Effector memory CD4-positive, alpha-beta T cell (primary cell): ENCODE measurements around the gene ARAP1.

Experiments used
- DNase-seq, 3 donors: peaks; one replicate each; pipeline ENCODE4 v3.0.0-alpha.2; 2020
- H3K27ac ChIP-seq: 2 replicates; pipeline ENCODE4 v1.7.0; 2013; ENCODE audit warnings: mild to moderate bottlenecking, low read length, moderate library complexity; ENCODE audit not compliant: insufficient read depth, poor library complexity, severe bottlenecking
- H3K27me3 ChIP-seq: replicated peaks from 2 replicates; pipeline ENCODE4 v1.7.0; 2013; ENCODE audit warnings: mild to moderate bottlenecking, low read length; ENCODE audit not compliant: insufficient read depth, control insufficient read depth, poor library complexity, severe bottlenecking
- H3K36me3 ChIP-seq: 2 replicates; pipeline ENCODE4 v1.7.0; 2013; ENCODE audit warnings: mild to moderate bottlenecking, low read length, moderate library complexity; ENCODE audit not compliant: control insufficient read depth, insufficient read depth
- H3K4me1 ChIP-seq: 2 replicates; pipeline ENCODE4 v1.7.0; 2013; ENCODE audit warnings: low read length, mild to moderate bottlenecking; ENCODE audit not compliant: control insufficient read depth, insufficient read depth, poor library complexity, severe bottlenecking
- H3K4me3 ChIP-seq: 2 replicates; pipeline ENCODE4 v1.7.0; 2013; ENCODE audit warnings: low read length, low read depth, mild to moderate bottlenecking; ENCODE audit not compliant: insufficient read depth, poor library complexity, severe bottlenecking
- H3K9me3 ChIP-seq: 2 replicates; pipeline ENCODE4 v1.7.0; 2013; ENCODE audit warnings: mild to moderate bottlenecking, low read length, moderate library complexity; ENCODE audit not compliant: control insufficient read depth

Gene ARAP1

DNA sequence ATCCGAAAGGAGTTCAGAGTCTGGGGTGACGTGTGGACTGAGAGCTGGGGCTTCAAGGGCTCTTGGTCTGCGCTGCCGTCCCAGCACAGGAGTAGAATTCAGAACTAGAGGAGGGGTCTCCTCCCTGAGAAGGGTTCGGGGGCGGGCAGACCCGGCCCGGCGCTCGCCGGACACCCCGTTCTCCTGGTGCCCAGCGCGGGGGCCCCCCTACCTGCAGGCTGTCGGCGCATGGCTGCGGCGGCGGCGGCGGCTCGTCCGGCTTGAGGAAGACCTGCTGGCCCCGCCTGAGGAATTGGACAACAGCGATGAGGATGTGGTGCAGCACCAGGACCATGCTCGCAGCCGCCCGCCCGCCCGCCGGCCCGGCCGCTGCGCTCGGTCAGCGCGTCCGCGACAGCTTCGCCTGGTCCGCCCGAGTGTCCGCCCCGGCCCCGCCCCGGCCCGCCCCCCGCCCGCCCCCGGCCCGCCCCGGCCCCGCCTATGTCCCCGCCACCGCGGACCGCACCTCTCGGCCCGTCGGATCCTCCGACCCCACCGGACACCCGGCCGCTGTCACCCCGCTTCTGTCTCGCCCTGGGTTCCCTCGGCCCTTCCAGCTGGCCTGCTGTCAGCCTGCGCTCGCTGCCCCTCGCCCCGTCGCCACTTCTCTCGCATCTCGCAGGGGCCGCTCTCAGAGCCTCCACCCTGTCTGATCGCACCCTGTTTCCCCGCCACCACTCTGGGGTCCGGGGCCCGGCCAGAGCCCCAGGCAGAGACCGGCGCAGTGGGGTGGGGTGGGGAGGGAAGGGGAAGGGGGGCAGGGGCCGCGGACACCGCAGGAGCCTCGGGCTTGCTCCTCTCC, 109.9 kb downstream of the ARAP1 start:
- no peaks in the 10 kb centered on the region for H3K36me3 ChIP-seq
- H3K27me3 ChIP-seq, result peaks cover 11% of the 10 kb centered on the region
- no peak overlapping the region for H3K27ac ChIP-seq
- H3K4me3 ChIP-seq, result peak overlapping the region; percentile 53
- H3K4me1 ChIP-seq, result peaks cover 4% of the 10 kb centered on the region
- no peak for DNase-seq
- no peaks in the 10 kb centered on the region for H3K9me3 ChIP-seq

DNA sequence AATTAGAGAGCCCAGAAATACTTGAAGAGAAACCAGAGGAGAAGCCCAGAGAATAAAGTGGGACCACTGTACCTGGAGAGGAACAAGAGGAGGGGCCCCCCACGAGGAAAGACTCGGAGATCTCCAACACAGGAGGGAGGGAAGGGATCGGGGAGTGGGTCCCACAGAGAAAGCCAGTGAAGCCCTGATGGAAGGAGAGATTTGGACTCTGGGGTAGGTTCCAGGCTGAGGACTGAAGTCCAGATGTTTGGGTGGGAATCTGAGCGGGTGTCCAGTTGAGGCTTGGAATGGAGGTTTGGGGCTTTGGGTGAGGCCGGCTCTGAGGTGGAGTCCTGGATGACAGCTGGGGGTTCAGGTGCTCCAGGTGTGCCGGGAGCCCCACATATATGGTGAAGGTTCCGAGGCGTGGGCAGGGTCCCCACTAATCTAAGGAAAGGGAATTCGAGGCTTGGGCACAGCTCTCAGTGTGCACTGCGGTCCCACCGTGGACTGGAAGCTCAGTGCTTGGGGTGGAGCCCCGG, 110.6 kb downstream of the ARAP1 start:
- Histone ChIP-seq H3K27ac (no peak overlapping the region), H3K9me3 (no peaks in the 10 kb centered on the region), H3K27me3 (peaks cover 11% of the 10 kb centered on the region), H3K4me3 (no peak overlapping the region), H3K4me1 (peaks cover 4% of the 10 kb centered on the region), H3K36me3 (no peaks in the 10 kb centered on the region)
- DNase-seq, result no peak

DNA sequence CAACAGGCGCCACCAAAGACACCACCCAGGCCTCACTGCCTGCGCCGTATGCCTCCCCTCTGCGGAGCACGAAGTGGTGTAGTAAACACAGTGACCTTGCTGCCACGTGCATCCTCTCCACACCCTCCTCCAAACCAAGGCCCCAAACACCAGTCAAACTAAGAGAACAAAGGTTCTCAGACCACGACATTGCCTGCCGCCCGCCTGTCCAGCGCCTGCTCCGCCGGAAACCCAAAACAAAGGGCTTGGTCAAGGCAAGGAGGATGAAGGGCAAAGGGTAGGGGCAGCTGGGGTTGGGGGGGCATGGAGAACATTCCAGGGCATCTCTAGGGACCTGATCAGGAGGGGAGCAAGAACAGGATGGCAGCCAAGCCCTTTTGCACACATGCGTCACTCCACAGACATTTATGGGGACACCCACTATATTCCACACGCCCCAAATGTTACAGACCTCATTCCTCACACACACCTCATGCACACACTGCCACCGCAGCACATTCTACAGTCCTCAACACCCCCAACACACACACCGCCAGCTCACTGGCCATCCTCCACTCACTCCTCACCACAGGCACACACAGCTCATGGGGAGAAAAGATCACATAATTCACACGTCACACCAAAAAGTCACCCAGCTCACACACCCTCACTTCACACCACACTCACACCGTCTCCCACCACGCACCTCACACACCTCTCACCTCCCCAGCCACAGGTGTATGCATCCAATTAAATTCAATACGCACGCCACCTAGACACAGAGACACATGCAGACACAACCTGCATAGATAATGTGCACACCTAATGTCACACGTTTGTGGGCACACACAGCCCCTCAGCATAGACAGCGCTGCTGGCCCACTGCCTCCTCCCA, 112.5 kb downstream of the ARAP1 start:
- DNase-seq, result no peak
- H3K36me3 ChIP-seq, result no peaks in the 10 kb centered on the region
- H3K4me3 ChIP-seq, result no peak overlapping the region
- H3K27ac ChIP-seq, result no peak overlapping the region
- peaks cover 14% of the 10 kb centered on the region for H3K27me3 ChIP-seq
- H3K9me3 ChIP-seq, result no peaks in the 10 kb centered on the region
- H3K4me1 ChIP-seq, result peaks cover 4% of the 10 kb centered on the region

DNA sequence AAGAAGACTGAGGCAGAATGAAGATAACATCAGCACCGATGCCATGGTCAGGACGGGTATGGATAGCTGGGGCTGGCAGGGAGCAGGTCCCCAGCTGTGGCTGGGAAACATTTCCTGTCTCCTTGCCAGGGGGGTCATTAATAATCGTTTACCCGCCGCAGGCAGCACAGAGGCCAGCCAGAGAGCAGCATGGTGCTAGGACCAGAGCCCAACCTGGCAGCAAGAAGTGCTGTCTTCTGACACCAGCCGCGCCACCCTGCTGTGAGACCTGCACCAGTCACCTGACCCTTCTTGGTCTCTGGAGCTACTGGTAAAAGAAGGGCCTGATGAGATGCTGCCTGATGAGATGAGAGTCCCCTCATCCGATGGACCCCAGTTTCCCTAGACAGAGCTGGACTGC, 114.3 kb downstream of the ARAP1 start:
- Histone ChIP-seq H3K36me3 (no peaks in the 10 kb centered on the region), H3K4me1 (peaks cover under 1% of the 10 kb centered on the region), H3K27ac (no peak overlapping the region), H3K9me3 (no peaks in the 10 kb centered on the region), H3K4me3 (no peak overlapping the region), H3K27me3 (peaks cover 14% of the 10 kb centered on the region)
- DNase-seq, result no peak

DNA sequence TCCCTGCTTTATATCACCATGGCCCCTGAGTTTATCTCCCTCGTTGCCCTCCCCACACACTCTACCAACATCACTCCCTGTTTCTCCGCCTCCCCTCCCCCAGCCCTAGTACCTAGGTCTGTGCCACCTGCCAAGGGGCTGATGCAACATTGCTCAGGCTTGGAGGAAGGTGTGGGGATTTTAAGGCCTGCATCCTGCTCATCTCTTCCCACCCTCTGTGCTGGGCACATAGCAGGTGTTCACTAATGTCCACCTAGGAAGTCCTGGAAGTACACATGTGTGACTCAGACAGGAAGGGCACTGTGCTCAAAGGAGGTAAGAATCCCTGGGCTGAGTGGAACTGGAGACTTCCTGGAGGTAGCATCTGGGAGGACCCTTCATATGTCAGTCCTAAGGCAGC, 115.0 kb downstream of the ARAP1 start:
- Histone ChIP-seq H3K9me3 (no peaks in the 10 kb centered on the region), H3K4me3 (no peak overlapping the region), H3K36me3 (no peaks in the 10 kb centered on the region), H3K4me1 (no peaks in the 10 kb centered on the region), H3K27me3 (peaks cover 14% of the 10 kb centered on the region), H3K27ac (no peak overlapping the region)
- no peak for DNase-seq

DNA sequence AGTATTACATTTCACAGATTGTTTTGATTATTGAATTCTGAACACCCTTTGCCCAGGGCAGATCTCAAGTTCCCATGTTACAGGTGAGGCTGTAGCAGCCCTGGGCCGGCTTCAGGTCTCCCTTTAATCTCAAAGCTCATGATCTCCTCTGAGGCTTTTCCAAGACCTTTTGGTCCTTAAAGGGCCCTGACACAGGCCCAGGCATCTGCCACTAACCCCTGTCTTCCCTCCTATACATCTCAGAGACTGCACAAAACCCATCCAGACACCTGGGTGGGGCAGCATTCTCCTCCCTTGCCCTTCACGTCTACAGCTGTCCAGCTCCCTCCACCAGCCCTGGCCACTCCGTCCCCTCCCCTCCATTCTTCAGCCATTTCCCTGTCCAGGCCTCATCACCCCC, 115.8 kb downstream of the ARAP1 start:
- no peak for DNase-seq
- Histone ChIP-seq H3K4me1 (no peaks in the 10 kb centered on the region), H3K27ac (no peak overlapping the region), H3K27me3 (peaks cover 6% of the 10 kb centered on the region), H3K4me3 (no peak overlapping the region), H3K36me3 (no peaks in the 10 kb centered on the region), H3K9me3 (no peaks in the 10 kb centered on the region)

DNA sequence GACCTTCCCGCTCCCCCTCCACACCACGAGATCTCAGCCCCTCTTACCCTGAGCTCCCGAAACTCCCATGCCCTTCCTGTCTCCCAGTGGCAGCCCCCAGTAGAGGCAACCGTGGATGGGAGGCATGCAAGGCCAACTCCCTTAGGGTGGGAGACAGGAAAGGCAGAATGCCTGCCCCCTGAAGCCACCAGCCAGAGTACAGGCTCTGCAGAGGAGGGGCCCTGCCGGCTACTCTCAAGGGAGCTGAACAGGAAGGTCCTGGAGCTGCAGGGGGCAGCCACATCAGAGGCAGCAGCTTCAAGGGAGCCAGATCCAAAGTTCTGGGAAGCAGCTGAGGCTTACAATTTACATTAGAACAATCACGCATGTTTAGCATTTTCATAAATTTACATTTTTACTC, 116.3 kb downstream of the ARAP1 start:
- Histone ChIP-seq H3K36me3 (no peaks in the 10 kb centered on the region), H3K27ac (no peak overlapping the region), H3K4me1 (no peaks in the 10 kb centered on the region), H3K9me3 (no peaks in the 10 kb centered on the region), H3K4me3 (no peak overlapping the region), H3K27me3 (peaks cover 3% of the 10 kb centered on the region)
- DNase-seq, result no peak

DNA sequence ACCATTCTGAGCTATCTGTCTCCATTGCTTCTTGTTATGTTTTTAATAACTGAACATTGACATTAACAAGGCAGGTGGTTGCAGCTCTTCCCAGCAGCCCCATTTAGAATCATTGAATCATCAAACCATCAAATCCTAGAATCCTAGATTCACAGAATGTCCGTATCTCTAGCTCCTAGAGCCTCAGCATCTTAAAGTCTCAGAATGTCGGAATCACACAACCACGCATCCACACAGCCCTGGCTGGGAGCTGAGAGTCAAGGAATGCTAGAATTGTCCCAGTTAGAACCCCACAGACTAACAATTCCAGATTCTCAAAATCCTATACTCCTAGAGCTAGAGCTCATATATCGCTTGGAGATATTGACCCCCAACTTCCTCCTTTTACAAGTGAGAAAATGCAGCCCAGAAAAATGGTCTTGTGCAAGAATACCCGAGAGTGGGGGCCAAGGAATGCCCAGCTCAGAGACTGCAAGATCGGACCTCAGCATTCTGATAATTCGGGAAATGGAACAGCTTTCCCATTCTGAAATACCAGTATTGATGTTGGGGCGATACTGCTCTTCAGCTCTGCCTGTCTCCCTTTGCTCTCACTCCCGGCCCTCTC, 116.8 kb downstream of the ARAP1 start:
- no peak overlapping the region for H3K27ac ChIP-seq
- no peak for DNase-seq
- no peaks in the 10 kb centered on the region for H3K4me1 ChIP-seq
- no peak overlapping the region for H3K4me3 ChIP-seq
- H3K27me3 ChIP-seq, result peaks cover 3% of the 10 kb centered on the region
- no peaks in the 10 kb centered on the region for H3K9me3 ChIP-seq
- no peaks in the 10 kb centered on the region for H3K36me3 ChIP-seq
